NT2/D1 (cell line): Measurements from ENCODE around the gene KRT38.

Source experiments
- SUZ12 ChIP-seq: IDR thresholded peaks from 2 replicates; pipeline ENCODE4 v1.6.1; 2011; ENCODE audit not compliant: insufficient read length, insufficient read depth; ENCODE audit errors: extremely low read depth
- YY1 ChIP-seq: IDR thresholded peaks from 2 replicates; pipeline ENCODE4 v1.6.1; 2011; ENCODE audit not compliant: insufficient read length, insufficient read depth
- ZNF274 ChIP-seq: IDR thresholded peaks from 2 replicates; pipeline ENCODE4 v1.6.1; 2011; ENCODE audit warnings: mild to moderate bottlenecking, low read depth, low read length

DNA sequence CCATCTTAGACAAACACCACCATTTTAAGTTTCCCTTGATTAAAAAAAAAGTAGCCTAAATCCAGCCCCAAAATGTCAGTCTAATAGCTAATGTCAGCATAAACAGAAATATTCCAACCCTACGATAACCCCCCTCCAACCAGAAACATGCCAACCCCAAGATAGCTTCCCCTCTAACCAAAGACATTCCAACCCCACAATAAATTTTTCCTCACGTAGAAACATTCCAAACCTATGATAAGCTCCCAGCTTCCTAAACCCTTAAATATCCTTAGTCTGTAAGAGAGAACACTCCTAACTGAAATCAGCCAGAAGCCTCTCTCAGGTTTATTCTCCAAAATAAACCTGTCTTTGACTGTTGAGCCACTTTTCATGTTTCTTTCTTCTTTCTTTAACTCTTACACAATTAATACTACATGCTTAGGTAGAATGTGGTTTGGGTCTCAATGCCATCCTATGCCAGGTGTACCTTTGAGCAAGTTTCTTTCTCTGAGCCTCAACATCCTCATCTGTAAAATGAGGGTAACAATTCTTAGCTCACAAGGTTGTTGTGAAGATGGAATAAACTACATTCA is 10.5 kb upstream of the KRT38 start:
- TF ChIP-seq ZNF274 = no peak
- TF ChIP-seq YY1 = no peak
- TF ChIP-seq SUZ12 = no peak
